Measurements from ENCODE around the gene NACA2. TPM values are rescaled to one million over a fixed set of nuclear protein-coding genes. Genes with fewer than 3 reads are reported as not detected.

NACA2 gene
- total RNA-seq, 1 experiment from 2014 or later: not detected

DNA sequence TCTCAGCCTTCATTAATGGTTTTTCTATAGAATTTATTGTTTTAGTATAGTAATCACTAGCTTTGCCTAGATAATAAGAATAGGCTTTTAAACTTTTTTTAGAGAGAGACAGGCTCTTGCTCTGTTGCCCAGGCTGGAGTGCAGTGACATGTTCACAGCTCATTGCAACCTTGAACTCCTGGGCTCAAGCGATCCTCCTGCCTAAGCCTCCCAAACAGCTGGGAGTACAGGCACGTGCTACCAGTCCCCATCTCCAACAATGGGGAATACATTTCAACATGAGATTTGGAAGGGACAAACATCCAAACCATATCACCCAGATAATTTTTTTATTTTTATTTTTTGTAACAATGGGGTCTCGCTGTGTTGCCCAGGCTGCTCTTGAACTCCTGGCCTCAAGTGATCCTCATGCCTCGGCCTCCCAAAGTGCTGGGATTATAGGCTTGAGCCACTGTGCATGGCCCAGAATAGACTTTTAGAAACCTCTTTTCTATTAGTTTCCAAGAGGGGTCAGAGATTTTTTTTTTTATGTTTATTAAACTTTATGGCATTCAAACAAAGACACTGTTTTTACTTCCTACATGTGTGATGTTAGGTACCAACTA is 7.3 kb downstream of the NACA2 start:
- BruUV-seq (replicated peaks): no TSS peak
- Histone ChIP-seq H3K9me3 (ENCODE audit: insufficient read depth, low read depth) (no peaks in the 10 kb centered on the region), H3F3A (ENCODE audit: insufficient read depth, low read depth) (no peaks in the 10 kb centered on the region), H3K27me3 (ENCODE audit: insufficient read depth, low read depth) (no peaks in the 10 kb centered on the region), H3K36me3 (ENCODE audit: low read depth) (no peaks in the 10 kb centered on the region), H3K79me2 (ENCODE audit: low read depth) (no peaks in the 10 kb centered on the region), H3K4me2 (no peak overlapping the region), H3K27ac (no peak overlapping the region), H3K9me2 (ENCODE audit: insufficient read depth) (no peaks in the 10 kb centered on the region), H4K20me1 (ENCODE audit: insufficient read depth) (no peaks in the 10 kb centered on the region), H3K4me3 (no peak overlapping the region), H3K4me1 (replicated peaks; ENCODE audit: insufficient read depth) (no peaks in the 10 kb centered on the region), H2AFZ (no peak overlapping the region)
- TF ChIP-seq EZH2 (IDR thresholded peaks at IDR 0.05; ENCODE audit: low read depth): no peak
- no peak for TF ChIP-seq CTCF (conservative IDR thresholded peaks at IDR 0.05)
- no peak for DNase-seq
- ChIA-PET CTCF (interaction anchor here (0.6 to 1.0 kb wide), 3 partner anchors 53 to 526 kb away, joined by 3 to 7 read pairs (median 3); no protein-coding TSS in a partner anchor), POLR2A (ENCODE audit: unreplicated experiment) (interaction anchor here (0.7 kb wide), 1 partner anchor 36 kb away, joined by 4 read pairs; no protein-coding TSS in a partner anchor)
- intact Hi-C loops (cut with micrococcal nuclease; ENCODE audit: unreplicated experiment): no loop called here

GRCh38 chr17:61583242-61583641 is 7.8 kb downstream of the NACA2 start:
- DNase-seq: peak in 1 of 2 experiments; percentile 59
- no peaks in the 10 kb centered on the region for H3K27me3 ChIP-seq (ENCODE audit: insufficient read depth, low read depth)
- no peaks in the 10 kb centered on the region for H3K36me3 ChIP-seq (ENCODE audit: low read depth)
- intact Hi-C loops (cut with micrococcal nuclease; ENCODE audit: unreplicated experiment): no loop called here
- no peak overlapping the region for H3K27ac ChIP-seq
- ChIA-PET POLR2A (ENCODE audit: unreplicated experiment) (interaction anchor here (0.7 kb wide), 1 partner anchor 35 kb away, joined by 4 read pairs; no protein-coding TSS in a partner anchor), CTCF (interaction anchor here (0.6 to 1.0 kb wide), 3 partner anchors 53 to 526 kb away, joined by 3 to 7 read pairs (median 3); no protein-coding TSS in a partner anchor)
- no peak overlapping the region for H2AFZ ChIP-seq
- no peak overlapping the region for H3K4me3 ChIP-seq
- H3K9me3 ChIP-seq (ENCODE audit: insufficient read depth, low read depth): no peaks in the 10 kb centered on the region
- BruUV-seq (replicated peaks): no TSS peak
- TF ChIP-seq CTCF (conservative IDR thresholded peaks at IDR 0.05) (peak; percentile 64), EZH2 (IDR thresholded peaks at IDR 0.05; ENCODE audit: low read depth) (no peak)
- H3K4me2 ChIP-seq: no peak overlapping the region
- H3F3A ChIP-seq (ENCODE audit: insufficient read depth, low read depth): no peaks in the 10 kb centered on the region
- H4K20me1 ChIP-seq (ENCODE audit: insufficient read depth): no peaks in the 10 kb centered on the region
- no peaks in the 10 kb centered on the region for H3K4me1 ChIP-seq (replicated peaks; ENCODE audit: insufficient read depth)
- H3K9me2 ChIP-seq (ENCODE audit: insufficient read depth): no peaks in the 10 kb centered on the region
- H3K79me2 ChIP-seq (ENCODE audit: low read depth): no peaks in the 10 kb centered on the region

DNA sequence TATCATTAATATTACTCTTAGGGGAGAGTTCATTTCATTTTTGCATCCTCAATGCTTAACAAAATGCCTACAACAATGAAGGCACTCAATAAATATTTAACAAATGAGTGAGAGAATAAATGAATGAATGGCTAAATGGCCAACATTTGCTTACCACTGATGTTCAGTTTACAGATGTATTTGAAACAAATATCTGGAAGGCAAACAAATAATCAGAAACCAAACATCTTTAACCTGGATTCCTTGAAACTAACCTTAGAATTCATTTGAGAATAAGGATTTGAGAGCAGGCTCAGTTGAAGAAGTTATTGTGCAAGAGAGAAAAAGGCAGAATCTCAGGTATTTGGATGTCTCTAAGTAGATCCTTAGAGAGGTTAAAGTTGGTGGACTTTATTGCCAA is 8.4 kb downstream of the NACA2 start:
- Histone ChIP-seq H3K4me3 (no peak overlapping the region), H3K36me3 (ENCODE audit: low read depth) (no peaks in the 10 kb centered on the region), H3K79me2 (ENCODE audit: low read depth) (no peaks in the 10 kb centered on the region), H3K4me1 (replicated peaks; ENCODE audit: insufficient read depth) (no peaks in the 10 kb centered on the region), H3K9me3 (ENCODE audit: insufficient read depth, low read depth) (no peaks in the 10 kb centered on the region), H3K4me2 (no peak overlapping the region), H2AFZ (no peak overlapping the region), H3K9me2 (ENCODE audit: insufficient read depth) (no peaks in the 10 kb centered on the region), H3K27me3 (ENCODE audit: insufficient read depth, low read depth) (no peaks in the 10 kb centered on the region), H4K20me1 (ENCODE audit: insufficient read depth) (no peaks in the 10 kb centered on the region), H3F3A (ENCODE audit: insufficient read depth, low read depth) (no peaks in the 10 kb centered on the region), H3K27ac (no peak overlapping the region)
- ChIA-PET POLR2A (ENCODE audit: unreplicated experiment) (no interaction called here), CTCF (interaction anchor here (0.6 kb wide), 1 partner anchor 19 kb away, joined by 4 read pairs; no protein-coding TSS in a partner anchor)
- intact Hi-C loops (cut with micrococcal nuclease; ENCODE audit: unreplicated experiment): no loop called here
- BruUV-seq (replicated peaks): no TSS peak
- no peak for DNase-seq
- TF ChIP-seq CTCF (conservative IDR thresholded peaks at IDR 0.05) (no peak), EZH2 (IDR thresholded peaks at IDR 0.05; ENCODE audit: low read depth) (no peak)

All from PC-9 (cell line).